H1 (cell line): ENCODE data around the gene DUOXA2. TPM values are rescaled to one million over a fixed set of nuclear protein-coding genes. Genes with fewer than 3 reads are reported as not detected.

Experiments
- CBX8 ChIP-seq: fragments of 300-800, 300-1000 bp; sonication (generic); IDR thresholded peaks from 2 replicates; pipeline ENCODE4 v1.7.1; 2016; ENCODE audit warnings: low read depth, low read length, borderline replicate concordance
- CREB1 ChIP-seq: IDR thresholded peaks from 2 replicates; pipeline ENCODE4 v1.6.1; 2012; ENCODE audit warnings: inconsistent platforms
- SUZ12 ChIP-seq: fragments of 200-600 bp; sonication (generic); IDR thresholded peaks from 2 replicates; pipeline ENCODE4 v1.6.1; 2012; ENCODE audit warnings: mild to moderate bottlenecking, inconsistent platforms, low read length, moderate library complexity, mixed read lengths
- TBP ChIP-seq: IDR thresholded peaks from 2 replicates; pipeline ENCODE4 v1.6.1; 2011; ENCODE audit warnings: low read depth, low read length, improper control_type of control experiment
- polyA plus RNA-seq, 7 experiments: library from polyadenylated mRNA; depleted of rRNA in 3 of 7; stranded (reverse) in 5 of 7; unstranded in 2 of 7; fragments of >200 nt in 5 of 7; fragments of 200-250 nt in 2 of 7; gene quantifications; 1 replicate in 5 of 7; 2 replicates in 1 of 7; 4 replicates in 1 of 7; pipeline versions ENCODE4 v1.2.1 to v1.2.3, GENCODE V29; 2011 to 2013; ENCODE audit warnings: missing spikeins in 2 of 7, mixed read lengths in 2 of 7
- total RNA-seq: library from RNA; stranded (reverse); fragmentation: NEBNext Ultra II Directional; extraction: Animal tissue kit (Norgen Biotek cat#: 25700); gene quantifications from 2 replicates; pipeline ENCODE4 v1.2.1, GENCODE V29; 2021

Gene DUOXA2
- total and polyA plus RNA-seq, 2 of the 8 experiments (the other 6 are each of a cell fraction or from before 2014, with no cell fraction given), result 0.05 TPM; not detected in 1

DNA sequence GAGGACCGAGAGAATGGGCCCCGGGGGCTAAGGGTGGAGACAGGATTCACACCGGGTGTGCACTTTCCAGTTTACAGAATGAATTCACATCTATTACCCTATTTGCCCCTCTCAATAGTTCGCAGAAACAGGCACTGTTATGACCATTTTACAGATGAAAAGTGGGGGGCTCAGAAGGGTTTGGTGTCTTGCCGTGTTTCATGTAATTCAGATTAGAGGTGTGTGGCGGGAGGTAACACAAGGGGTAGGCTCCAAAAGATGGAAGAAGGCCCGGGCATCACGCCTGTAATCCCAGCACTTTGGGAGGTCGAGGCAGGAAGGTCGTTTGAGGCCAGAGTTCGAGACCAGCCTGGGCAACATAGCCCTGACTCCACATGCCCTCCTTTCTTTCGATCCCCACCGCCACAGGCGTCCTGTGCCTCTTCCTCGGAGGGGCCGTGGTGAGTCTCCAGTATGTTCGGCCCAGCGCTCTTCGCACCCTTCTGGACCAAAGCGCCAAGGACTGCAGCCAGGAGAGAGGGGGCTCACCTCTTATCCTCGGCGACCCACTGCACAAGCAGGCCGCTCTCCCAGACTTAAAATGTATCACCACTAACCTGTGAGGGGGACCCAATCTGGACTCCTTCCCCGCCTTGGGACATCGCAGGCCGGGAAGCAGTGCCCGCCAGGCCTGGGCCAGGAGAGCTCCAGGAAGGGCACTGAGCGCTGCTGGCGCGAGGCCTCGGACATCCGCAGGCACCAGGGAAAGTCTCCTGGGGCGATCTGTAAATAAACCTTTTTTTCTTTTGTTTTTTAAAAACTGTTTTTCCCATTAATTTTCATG, 3.4 kb downstream of the DUOXA2 start (continued):
- TF ChIP-seq TBP (0 out of 2 replicates have a peak, but pooled peaks have one; percentile 2), CBX8 (0 out of 2 replicates have a peak, but pooled peaks have one; percentile 46), SUZ12 (peak; percentile 68), CREB1 (no peak)
